KBM-7 (cell line): Measurements from ENCODE around the gene DCST1.

ENCODE experiments used
- DNase-seq: peaks from one replicate; pipeline ENCODE4 v3.0.0-alpha.2; 2015
- in situ Hi-C: fragments of 300-500 bp; cut with MboI; formaldehyde crosslinking; loops from 2 replicates; pipeline ENCODE4 v1.14.3; 2020; ENCODE audit warnings: low sequenced_read_pairs, low pct_unique_long_range_greater_than_20kb, mixed read lengths

The DCST1 gene

GRCh38 chr1:155093911-155094621 lies 60.4 kb downstream of the DCST1 start:
- DNase-seq: peak; percentile 71
- in situ Hi-C loops: no loop called here

GRCh38 chr1:155094622-155094948 lies 61.0 kb downstream of the DCST1 start:
- DNase-seq: no peak
- in situ Hi-C loops: no loop called here

GRCh38 chr1:155099331-155099730 lies 65.7 kb downstream of the DCST1 start:
- in situ Hi-C loops: no loop called here
- DNase-seq: no peak
